HG03066 (cell line): Measurements from ENCODE around the gene LTB4R2.
A peak's percentile ranks its signal among the peaks of the same experiment; 100 is the strongest.

Experiments
- ATAC-seq: cut with Tn5 transposase; IDR thresholded peaks from one replicate; pipeline ENCODE4 v1.9.1; 2021; ENCODE audit warnings: low read depth; ENCODE audit not compliant: unreplicated experiment

LTB4R2 gene, protein sequence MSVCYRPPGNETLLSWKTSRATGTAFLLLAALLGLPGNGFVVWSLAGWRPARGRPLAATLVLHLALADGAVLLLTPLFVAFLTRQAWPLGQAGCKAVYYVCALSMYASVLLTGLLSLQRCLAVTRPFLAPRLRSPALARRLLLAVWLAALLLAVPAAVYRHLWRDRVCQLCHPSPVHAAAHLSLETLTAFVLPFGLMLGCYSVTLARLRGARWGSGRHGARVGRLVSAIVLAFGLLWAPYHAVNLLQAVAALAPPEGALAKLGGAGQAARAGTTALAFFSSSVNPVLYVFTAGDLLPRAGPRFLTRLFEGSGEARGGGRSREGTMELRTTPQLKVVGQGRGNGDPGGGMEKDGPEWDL

DNA sequence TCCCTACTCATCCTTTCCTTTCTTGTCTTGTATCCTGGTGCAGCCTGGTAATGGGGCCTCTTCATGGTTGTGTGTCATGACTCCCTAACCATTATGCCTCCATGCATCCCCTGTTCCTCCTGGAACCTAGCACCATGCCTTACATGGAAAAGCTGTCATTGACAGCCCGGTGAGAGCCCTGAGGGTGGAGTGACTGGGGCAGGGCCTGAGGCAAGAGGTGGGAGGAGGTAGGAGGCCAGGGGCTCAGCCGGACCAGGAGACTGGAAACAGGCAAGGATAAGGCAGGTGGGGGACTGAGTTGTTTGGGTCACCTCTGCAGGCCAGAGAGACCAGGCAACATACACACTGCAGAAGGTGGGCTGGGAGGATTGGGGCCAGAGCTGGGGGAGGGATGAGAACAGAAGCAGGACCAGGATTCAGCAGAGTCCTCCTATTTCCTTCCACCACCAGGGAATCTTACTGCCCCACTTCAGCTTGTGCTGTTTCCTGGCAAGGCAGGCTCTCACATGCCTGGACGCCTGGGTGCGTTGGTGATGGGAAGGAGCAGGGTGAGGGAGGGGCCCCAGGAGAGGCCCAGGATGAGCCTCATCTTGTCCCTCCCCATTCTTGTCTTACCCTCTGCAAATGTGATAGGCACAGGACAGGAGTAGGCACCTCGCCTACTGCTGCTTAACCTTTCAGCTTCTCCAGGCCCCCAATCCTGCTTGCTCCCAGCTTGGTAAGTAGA is at the start of gene LTB4R2:
Gene LTB4R2, plus strand, starts transcription at position 603 of the 727 bp plus-strand sequence. CDS start 525 bp downstream, outside the sequence.
- no peak for ATAC-seq

- ATAC-seq = no peak
These were observed 49.2 kb upstream of the LTB4R2 start for GRCh38 chr14:24260780-24261157.

GRCh38 chr14:24261256-24261968 is 48.5 kb upstream of the LTB4R2 start:
- ATAC-seq = no peak

GRCh38 chr14:24261969-24262327 is 48.0 kb upstream of the LTB4R2 start:
- ATAC-seq = no peak

- ATAC-seq = no peak
These were observed 46.9 kb upstream of the LTB4R2 start, which contains the start of gene TGM1 for GRCh38 chr14:24262821-24263733. Gene TGM1 (minus strand): TSS chr14:24263177. CDS start chr14:24262352, 825 bp downstream.

DNA sequence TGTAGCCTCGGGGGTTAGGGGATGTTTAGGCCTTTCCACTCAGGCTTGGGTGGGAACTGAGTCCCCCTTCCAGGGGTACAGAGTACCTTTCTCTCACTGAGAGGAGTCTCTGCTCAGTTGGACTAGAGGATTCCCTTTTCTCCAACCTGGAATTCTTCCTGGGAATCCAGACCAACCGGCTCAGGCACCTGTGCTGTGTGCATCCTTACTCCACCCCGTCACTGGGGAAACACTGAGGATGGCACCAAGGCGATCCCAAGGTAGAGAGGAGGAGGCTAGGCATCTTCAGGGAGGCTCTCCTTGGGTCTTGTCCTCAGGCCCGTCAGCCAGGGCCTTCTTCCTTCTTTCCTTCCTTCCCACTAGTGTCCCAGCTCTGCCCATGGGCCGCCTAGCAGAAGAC is 46.1 kb upstream of the LTB4R2 start:
- ATAC-seq = no peak

- ATAC-seq = no peak
These were observed 45.6 kb upstream of the LTB4R2 start for GRCh38 chr14:24264298-24264697.

DNA sequence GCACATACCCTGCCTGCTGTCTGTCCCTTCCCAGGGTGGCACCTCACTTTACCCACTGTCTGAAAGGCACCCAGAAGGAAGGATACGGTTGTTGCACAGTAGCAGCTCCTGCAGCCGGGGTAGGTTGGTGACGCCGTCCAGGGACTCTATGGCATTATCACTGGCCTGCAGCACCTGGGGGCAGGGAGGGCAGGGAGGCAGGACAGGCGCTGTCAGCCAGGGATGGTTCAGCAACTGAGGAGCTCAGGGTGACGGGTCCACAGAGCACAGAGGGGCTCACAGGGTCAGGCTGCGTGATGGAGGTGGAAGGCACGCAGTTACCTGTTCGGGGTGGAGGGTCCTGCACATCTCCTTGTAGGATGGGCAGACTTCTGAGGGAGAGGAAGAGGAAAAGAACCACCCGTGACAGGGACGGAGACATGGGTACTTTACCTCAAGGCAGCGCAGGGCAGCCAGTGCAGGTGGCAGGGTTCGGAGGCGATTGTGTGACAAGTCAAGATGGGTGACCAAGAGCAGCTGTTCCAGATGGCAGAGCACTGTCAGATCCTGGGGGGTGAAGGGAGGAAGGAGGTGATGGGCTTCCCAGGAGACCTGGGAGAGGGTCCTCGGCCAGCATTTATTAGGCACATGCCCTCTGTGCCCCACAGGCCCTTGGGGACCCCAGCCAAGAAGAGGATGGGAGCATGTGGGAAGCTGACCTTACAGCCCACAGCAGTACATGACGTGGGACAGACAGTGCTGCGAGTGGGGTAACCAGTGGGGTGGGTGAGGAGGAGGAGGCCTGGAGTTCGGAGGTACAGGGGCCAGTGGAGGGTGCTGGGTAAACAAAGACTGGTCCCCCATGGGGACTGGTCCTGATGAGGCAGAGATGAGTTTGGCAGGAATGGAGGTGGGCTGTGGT is 43.3 kb upstream of the LTB4R2 start:
- no peak for ATAC-seq

GRCh38 chr14:24267516-24267915 is 42.4 kb upstream of the LTB4R2 start:
- ATAC-seq = no peak

DNA sequence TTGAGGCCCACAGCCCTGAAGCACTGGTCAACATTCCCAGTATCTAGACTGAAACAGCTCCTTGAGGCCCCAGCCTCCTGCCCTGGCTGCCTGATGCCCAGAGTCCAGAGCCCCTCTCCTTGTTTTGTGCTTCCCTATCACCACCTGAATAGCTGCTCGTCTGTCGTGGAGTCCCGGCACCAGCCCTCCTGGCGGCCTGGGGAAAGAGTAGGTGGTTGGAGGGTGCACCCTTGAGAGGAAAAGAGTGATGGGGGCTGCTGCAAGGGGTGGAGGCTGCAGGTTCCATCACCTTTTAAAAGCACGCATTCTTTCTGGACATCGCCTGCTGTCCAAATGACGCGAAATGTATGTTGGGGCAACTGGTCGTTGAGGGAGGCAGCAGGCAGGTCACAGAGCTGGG is 41.7 kb upstream of the LTB4R2 start:
- no peak for ATAC-seq

DNA sequence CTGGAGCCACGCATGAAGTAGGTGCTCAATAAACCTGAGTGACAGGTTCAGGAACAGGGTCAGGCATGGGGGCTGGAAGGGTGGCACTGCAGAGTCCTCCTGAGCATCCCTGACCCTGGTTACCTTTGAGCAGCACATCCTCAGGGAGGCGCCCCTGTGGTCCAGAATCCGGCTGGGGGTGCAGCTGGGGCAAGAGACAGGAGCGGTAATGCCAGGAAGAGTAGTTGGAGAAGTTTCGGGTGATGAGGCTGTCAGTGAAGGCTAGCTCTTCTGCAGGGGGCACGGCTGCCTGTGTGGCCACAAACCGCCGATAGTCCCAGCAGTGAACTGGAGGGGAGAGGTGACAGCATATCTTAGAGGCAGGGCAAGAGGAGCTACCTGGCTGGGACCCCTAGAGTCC is 40.6 kb upstream of the LTB4R2 start:
- ATAC-seq = no peak

DNA sequence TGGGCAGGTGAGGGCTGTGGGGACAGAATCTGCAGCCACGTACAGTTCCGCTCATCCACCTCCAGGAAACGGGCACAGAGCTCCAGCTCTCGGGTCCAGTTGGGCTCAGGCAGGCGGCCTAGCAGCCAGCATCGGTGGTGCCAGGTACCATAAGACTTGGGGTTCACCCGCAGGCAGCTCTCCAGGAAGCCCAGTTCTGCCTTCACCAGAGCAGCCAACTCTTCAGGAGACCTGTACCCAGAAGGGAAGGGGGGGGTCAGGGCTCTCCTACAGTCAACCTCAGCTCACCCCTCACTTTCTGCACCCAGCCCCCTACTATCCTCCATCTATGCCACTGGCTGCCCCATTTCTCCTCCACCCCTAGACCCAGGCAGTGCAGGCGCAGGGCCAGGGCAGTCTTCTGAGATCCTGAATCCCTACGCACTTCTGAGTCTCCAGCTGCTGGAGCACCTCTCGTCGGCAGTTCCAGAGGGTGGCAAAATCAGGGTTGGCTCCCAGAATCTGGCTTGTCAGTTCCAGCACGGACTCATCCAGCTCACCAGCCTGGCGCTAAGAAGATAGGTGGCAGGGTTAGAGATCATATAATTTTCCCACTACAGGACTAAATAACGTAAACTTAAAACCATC is 39.9 kb upstream of the LTB4R2 start:
- ATAC-seq = no peak

GRCh38 chr14:24270537-24271133 is 39.3 kb upstream of the LTB4R2 start:
- ATAC-seq = no peak

- peak; percentile 87 for ATAC-seq
These were observed 38.7 kb upstream of the LTB4R2 start, which contains the start of gene RABGGTA for GRCh38 chr14:24271134-24271833. Gene RABGGTA (minus strand): TSS chr14:24271597. CDS start chr14:24271115, 482 bp downstream.

DNA sequence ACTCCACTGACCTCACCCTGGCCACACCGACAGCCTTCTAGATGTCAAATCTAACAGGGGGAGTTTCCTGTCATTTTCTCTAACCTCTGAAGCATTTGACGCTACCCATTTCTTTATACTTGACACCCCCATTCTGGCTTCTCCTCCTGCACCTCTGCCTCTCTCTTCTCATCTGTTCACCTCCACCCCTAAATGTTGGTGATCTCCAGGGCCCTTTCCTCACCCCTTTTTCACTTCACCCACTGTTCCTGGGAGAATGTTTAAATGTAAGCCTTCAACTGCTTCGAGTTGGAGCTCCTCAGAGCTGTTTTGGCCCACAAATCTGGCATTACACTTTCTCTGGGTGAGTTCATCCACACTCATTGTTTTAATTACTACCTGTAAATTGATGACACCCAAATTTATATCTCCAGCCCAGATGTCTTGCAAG is 38.1 kb upstream of the LTB4R2 start:
- ATAC-seq = no peak

DNA sequence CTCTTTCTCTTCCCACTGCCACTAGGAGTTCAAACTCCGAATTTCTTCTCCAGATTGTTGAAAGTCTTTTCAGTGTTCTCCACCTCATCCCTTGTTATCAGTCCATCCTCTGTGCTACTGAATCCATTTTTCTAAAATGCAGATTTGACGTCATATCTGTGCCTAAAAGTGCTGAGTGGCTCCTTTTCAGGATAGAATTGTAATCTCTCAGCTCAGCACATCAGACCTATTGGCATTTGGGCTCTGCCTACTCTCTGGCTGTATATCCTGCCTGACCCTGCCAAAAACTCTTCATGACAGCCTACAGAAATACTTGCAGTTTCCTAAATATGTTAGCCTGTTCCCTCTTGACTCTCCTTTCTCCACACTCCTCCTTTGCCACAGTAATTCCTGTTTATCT is 37.5 kb upstream of the LTB4R2 start:
- ATAC-seq = no peak

DNA sequence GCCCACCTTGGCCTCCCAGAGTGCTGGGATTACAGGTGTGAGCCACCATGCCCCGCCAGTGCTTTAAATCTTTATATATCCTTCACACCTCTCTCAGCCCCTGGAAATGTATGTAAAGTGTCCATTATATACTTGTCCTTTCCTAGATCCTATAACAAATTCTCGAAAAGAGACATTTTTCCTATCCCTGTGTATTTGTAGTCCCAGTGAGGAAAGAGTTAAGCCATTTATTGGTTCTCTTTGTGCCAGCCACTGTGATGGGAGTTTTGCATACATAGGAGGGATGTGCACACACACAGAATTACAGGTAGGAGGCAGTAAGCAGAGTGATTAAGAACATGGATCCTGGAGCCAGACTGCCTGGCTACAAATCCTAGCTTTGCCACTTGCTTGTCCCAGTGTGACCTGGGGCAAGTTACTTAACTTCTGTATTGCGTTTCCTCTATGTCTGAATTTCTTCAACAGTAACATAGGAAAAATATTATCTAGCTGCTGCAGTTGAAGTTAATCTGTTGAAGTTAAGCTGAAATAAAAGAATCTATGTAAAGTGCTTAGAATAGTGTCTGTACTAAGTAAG is 36.4 kb upstream of the LTB4R2 start:
- no peak for ATAC-seq
